ENCODE data around the gene MRPS23.

MRPS23 gene

DNA sequence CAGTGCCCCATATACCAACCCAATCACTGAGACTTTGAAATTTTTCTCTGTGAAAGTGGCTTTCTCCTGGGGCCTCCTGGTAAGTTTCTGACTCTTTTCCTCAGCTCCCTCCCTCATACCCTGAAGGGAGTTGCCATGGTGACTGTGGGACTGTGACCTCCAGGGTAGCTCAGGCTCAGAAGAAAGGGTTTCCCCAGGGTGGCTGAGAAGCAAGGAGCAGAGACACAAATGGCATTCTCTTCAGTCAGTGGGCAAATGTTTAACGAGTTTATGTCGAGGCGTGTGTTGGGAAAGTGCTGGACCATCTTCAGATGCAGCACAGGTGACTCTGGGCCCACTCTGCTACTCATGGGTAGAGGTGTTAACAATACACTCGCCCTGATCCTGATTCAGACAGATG, 46.8 kb downstream of the MRPS23 start:
- DNase-seq (ENCODE audit: low read depth in 2 of 2), result no peak

DNA sequence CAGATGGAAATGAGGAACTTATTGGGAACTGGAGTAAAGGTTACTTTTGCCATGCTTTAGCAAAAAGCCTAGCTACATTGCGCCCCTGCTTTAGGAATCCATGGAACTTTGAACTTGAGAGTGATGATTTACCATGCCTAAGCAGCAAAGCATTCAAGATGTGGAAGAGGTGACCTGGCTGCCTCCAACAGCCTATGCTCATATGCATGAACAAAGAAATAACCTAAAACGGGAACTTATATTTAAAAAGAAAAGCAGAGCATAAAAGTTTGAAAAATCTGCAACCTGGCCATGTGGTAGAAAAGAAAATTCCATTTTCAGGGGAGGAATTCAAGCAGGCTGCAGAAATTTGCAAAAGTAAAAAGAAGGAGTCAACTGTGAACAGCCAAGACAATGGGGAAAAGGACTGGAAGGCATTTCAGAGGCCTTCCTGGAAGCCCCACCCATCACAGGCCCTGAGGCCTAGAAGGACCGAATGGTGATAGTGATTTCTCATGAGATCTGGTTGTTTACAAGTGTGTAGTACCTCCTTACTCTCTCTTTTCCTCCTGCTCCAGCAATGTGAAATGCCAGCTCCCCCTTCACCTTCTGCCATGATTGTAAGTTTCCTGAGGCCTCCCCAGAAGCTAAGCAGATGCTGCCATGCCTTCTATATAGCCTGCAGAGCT, 48.7 kb downstream of the MRPS23 start:
- no peak for DNase-seq (ENCODE audit: low read depth in 2 of 2)

DNA sequence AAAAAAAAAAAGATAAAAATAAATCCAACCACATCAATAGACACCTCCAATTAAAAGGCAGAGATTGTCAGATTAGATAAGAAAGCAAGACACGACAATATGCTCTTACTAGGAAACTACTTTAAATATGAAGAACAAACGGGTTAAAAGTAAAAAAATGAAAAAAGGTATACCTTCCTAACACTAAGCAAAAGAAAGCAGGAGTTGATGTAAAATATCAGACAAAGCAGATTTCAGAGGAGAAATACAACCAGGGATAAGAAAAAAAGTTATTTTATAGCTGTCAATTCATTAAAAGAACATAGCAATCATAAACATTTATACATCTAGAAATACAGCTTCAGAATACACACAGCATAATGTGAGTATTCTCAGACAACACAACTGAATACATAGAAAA, 55.0 kb downstream of the MRPS23 start:
- DNase-seq (ENCODE audit: low read depth in 2 of 2), result no peak

DNA sequence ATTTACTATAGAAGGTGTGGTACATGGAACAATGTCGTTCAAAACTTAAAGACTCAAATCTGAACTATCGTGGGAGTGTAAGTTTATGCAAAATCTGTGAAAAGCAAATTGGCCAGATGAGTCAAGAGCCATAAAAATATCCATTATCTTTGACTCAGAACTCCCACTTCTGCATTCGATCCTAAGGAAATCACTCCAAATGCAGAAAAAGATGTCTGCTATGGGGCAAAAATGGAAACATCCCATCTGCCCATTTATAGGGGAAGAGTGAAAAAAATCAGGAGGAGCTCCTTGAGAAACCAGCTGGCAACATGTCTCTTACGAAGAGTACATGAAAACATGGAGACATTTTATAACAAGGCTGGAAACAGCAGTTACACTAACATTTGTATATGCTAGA, 61.1 kb downstream of the MRPS23 start:
- DNase-seq (ENCODE audit: low read depth in 2 of 2), result no peak

DNA sequence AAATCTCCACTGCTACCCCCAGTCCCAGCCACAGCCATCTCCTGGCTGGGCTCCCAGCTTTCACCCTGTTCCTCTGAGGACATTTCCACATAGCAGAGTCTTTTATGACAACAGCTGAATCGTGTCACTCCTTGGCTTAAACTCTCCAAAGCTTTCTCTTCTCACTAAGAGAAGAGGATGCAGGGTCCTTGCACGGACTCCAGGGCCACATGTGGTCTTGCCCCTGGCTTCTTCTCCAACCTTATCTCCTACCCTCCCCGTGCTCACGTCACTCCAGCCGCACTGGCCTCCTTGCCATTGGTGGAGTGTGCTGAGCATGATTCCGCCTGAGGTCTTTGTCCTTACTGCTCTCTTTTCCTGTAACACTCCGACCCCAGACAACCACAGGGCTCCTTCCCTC, 64.8 kb downstream of the MRPS23 start:
- DNase-seq (ENCODE audit: low read depth in 2 of 2), result no peak

Measured in stimulated activated CD8-positive, alpha-beta memory T cell treated with anti-CD3 and anti-CD28 coated beads, Interleukin-2, amount 100 ng/mL, for 1 hour (primary cell).